Adrenal gland (tissue), 5 donors: ENCODE results near the gene MAP2K1.

Experiments
- CTCF ChIP-seq, 6 experiments: fragments of 450-650 bp in 4 of 6; fragments of 200-600 bp in 2 of 6; sonication (generic) in 1 of 6; IDR thresholded peaks; 1 replicate in 5 of 6; 2 replicates in 1 of 6; pipeline versions ENCODE4 v1.5.1 to v1.8.0; 2016 to 2021; ENCODE audit warnings: antibody characterized with exemption in 6 of 6, mild to moderate bottlenecking in 2 of 6, moderate library complexity in 1 of 6
- POLR2A ChIP-seq, 2 donors: fragments of 450-650 bp; IDR thresholded peaks; one replicate each; pipeline ENCODE4 v1.6.1; 2017; ENCODE audit warnings: antibody characterized with exemption in 2 of 2, mild to moderate bottlenecking in 2 of 2, moderate library complexity in 1 of 2
- donor health status: DM: no; HTN: no; CAD: no.

GRCh38 chr15:66491846-66492245 lies 105.1 kb downstream of the MAP2K1 start:
- TF ChIP-seq CTCF (IDR thresholded peaks at IDR 0.05) (no peak), POLR2A (IDR thresholded peaks at IDR 0.05) (no peak)
